HepG2 (cell line): Measurements from ENCODE around the gene PPP4R3A. TPM values are rescaled to one million over a fixed set of nuclear protein-coding genes. Genes with fewer than 3 reads are reported as not detected.

Experiments
- ARNTL ChIP-seq: sonication (generic); formaldehyde crosslinking; IDR thresholded peaks from 2 replicates; pipeline ENCODE4 v1.4.0; 2020; ENCODE audit warnings: mild to moderate bottlenecking, missing genetic modification reagents
- ASH2L ChIP-seq: fragments of 300-600, 200-600 bp; sonication (generic); IDR thresholded peaks from 2 replicates; pipeline ENCODE4 v1.7.0; 2017; ENCODE audit warnings: low read depth, mild to moderate bottlenecking, moderate library complexity, mixed read lengths, low read length; ENCODE audit not compliant: insufficient read length
- BCL3 ChIP-seq: sonication (generic); formaldehyde crosslinking; IDR thresholded peaks from 2 replicates; pipeline ENCODE4 v1.5.1; 2020; ENCODE audit warnings: mild to moderate bottlenecking, missing genetic modification reagents, moderate library complexity
- BCL6 ChIP-seq: IDR thresholded peaks from 2 replicates; pipeline ENCODE4 v1.6.1; 2016; ENCODE audit warnings: missing genetic modification reagents, missing compliant biosample characterization
- BORCS8-MEF2B ChIP-seq: sonication (generic); formaldehyde crosslinking; IDR thresholded peaks from 2 replicates; pipeline ENCODE4 v1.8.0; 2022; ENCODE audit warnings: mild to moderate bottlenecking, missing genetic modification reagents
- E2F5 ChIP-seq: sonication (generic); formaldehyde crosslinking; conservative IDR thresholded peaks from 2 replicates; pipeline ENCODE4 v1.4.0; 2020; ENCODE audit warnings: missing genetic modification reagents
- GPN1 ChIP-seq: sonication (generic); formaldehyde crosslinking; IDR thresholded peaks from 2 replicates; pipeline ENCODE4 v1.5.1; 2020; ENCODE audit warnings: missing genetic modification reagents, borderline replicate concordance
- HNRNPK ChIP-seq: fragments of 200-400 bp; formaldehyde crosslinking; IDR thresholded peaks from 2 replicates; pipeline ENCODE4 v1.6.1; 2018; ENCODE audit warnings: low read length, low read depth, moderate library complexity, mild to moderate bottlenecking; ENCODE audit not compliant: poor library complexity, severe bottlenecking
- KDM5B ChIP-seq: sonication (generic); formaldehyde crosslinking; IDR thresholded peaks from 2 replicates; pipeline ENCODE4 v1.4.0; 2020; ENCODE audit warnings: missing genetic modification reagents, mild to moderate bottlenecking, borderline replicate concordance
- KLF15 ChIP-seq: sonication (generic); formaldehyde crosslinking; IDR thresholded peaks from 2 replicates; pipeline ENCODE4 v1.8.1; 2023; ENCODE audit warnings: borderline replicate concordance, mild to moderate bottlenecking, inconsistent platforms, missing genetic modification reagents, mixed read lengths
- KLF9 ChIP-seq: IDR thresholded peaks from 2 replicates; pipeline ENCODE4 v1.6.1; 2016; ENCODE audit warnings: low read depth
- ZBTB2 ChIP-seq: sonication (generic); formaldehyde crosslinking; IDR thresholded peaks from 2 replicates; pipeline ENCODE4 v1.8.0; 2022; ENCODE audit warnings: low read depth, missing genetic modification reagents
- ZFP36 ChIP-seq: fragments of 150-350 bp; IDR thresholded peaks from 2 replicates; pipeline ENCODE4 v1.6.1; 2018; ENCODE audit warnings: borderline replicate concordance, low read length, low read depth; ENCODE audit not compliant: partially characterized antibody
- ZKSCAN5 ChIP-seq: sonication (generic); formaldehyde crosslinking; IDR thresholded peaks from 2 replicates; pipeline ENCODE4 v1.5.1; 2020; ENCODE audit warnings: mild to moderate bottlenecking, missing genetic modification reagents
- ZNF256 ChIP-seq: sonication (generic); formaldehyde crosslinking; conservative IDR thresholded peaks from 2 replicates; pipeline ENCODE4 v1.4.0; 2020; ENCODE audit warnings: missing genetic modification reagents
- ZNF460 ChIP-seq: sonication (generic); formaldehyde crosslinking; IDR thresholded peaks from 2 replicates; pipeline ENCODE4 v1.5.1; 2020; ENCODE audit warnings: missing genetic modification reagents, mild to moderate bottlenecking, borderline replicate concordance
- ZNF776 ChIP-seq: sonication (generic); formaldehyde crosslinking; IDR thresholded peaks from 2 replicates; pipeline ENCODE4 v1.4.0; 2020; ENCODE audit warnings: mild to moderate bottlenecking, missing genetic modification reagents
- ZNF782 ChIP-seq: sonication (generic); formaldehyde crosslinking; IDR thresholded peaks from 2 replicates; pipeline ENCODE4 v1.4.0; 2020; ENCODE audit warnings: missing genetic modification reagents, mild to moderate bottlenecking, borderline replicate concordance
- ZNF816 ChIP-seq: sonication (generic); formaldehyde crosslinking; IDR thresholded peaks from 2 replicates; pipeline ENCODE4 v1.8.0; 2022; ENCODE audit warnings: missing genetic modification reagents, mild to moderate bottlenecking, borderline replicate concordance
- ZNF83 ChIP-seq: sonication (generic); formaldehyde crosslinking; IDR thresholded peaks from 2 replicates; pipeline ENCODE4 v1.4.0; 2020; ENCODE audit warnings: missing genetic modification reagents, mild to moderate bottlenecking, borderline replicate concordance
- ZUFSP ChIP-seq: sonication (generic); formaldehyde crosslinking; IDR thresholded peaks from 2 replicates; pipeline ENCODE4 v1.9.0; 2021; ENCODE audit warnings: missing genetic modification reagents, mild to moderate bottlenecking, borderline replicate concordance
- polyA plus RNA-seq, 8 experiments: library from polyadenylated mRNA; depleted of rRNA in 3 of 8; stranded (reverse) in 7 of 8; unstranded in 1 of 8; fragments of >200 nt; fragmentation: Illumina TruSeq in 4 of 8; extraction: Trizol in 4 of 8; gene quantifications; 2 replicates each; pipeline versions ENCODE4 v1.2.1 to v1.2.3, GENCODE V29; 2011 to 2016; ENCODE audit warnings: low read depth in 4 of 8, missing spikeins in 1 of 8, mixed read lengths in 1 of 8; ENCODE audit not compliant: insufficient read depth in 1 of 8
- total RNA-seq, 5 experiments: library from RNA; depleted of rRNA; stranded (reverse); fragments of >200 nt; fragmentation: Illumina TruSeq; extraction: Trizol; gene quantifications; 2 replicates each; pipeline ENCODE4 v1.2.3, GENCODE V29; 2016; ENCODE audit warnings: low read depth in 1 of 5
- TF ChIP-seq, protein P1 (sequence below): sonication (generic); formaldehyde crosslinking; IDR thresholded peaks from 2 replicates; pipeline ENCODE4 v1.5.0; 2020; ENCODE audit warnings: missing genetic modification reagents

The PPP4R3A gene
- total and polyA plus RNA-seq, 2 of the 13 experiments (the other 11 are each of a cell fraction or from before 2014, with no cell fraction given) = 22.5 to 57.4 TPM

GRCh38 chr14:91418387-91419043 lies 91.6 kb downstream of the PPP4R3A start (continued):
- TF ChIP-seq ZNF83 (CRISPR knock-in tag) (no peak), BCL6 (CRISPR knock-in tag) (no peak), ZUFSP (CRISPR knock-in tag) (no peak), ZBTB2 (CRISPR knock-in tag) (no peak), ZNF460 (no peak), ZNF256 (no peak), GPN1 (CRISPR knock-in tag) (no peak), ASH2L (no peak), BORCS8-MEF2B (CRISPR knock-in tag) (no peak), BCL3 (CRISPR knock-in tag) (0 out of 2 replicates have a peak, but pooled peaks have one; percentile 22), KLF15 (CRISPR knock-in tag) (no peak), ZNF816 (peak; percentile 85; the same call in 1 of the 2 replicates), ZNF776 (CRISPR knock-in tag) (no peak), ZNF782 (CRISPR knock-in tag) (no peak), ZFP36 (no peak), ARNTL (CRISPR knock-in tag) (0 out of 2 replicates have a peak, but pooled peaks have one; percentile 50), E2F5 (no peak), ZKSCAN5 (CRISPR knock-in tag) (no peak), KDM5B (CRISPR knock-in tag) (no peak), KLF9 (CRISPR knock-in tag) (0 out of 2 replicates have a peak, but pooled peaks have one; percentile 32), HNRNPK (no peak)
- TF ChIP-seq, protein P1, sequence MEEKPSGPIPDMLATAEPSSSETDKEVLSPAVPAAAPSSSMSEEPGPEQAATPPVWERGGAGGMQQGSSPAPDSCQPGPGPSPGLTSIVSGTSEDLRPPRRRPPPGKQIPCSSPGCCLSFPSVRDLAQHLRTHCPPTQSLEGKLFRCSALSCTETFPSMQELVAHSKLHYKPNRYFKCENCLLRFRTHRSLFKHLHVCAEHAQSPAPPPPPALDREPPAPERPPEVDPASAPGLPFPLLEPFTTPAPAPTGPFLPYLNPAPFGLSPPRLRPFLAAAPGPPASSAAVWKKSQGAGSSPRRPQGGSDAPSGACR = peak; percentile 54; the same call in 1 of the 2 replicates
